GM18873 (cell line): ENCODE measurements around the gene WIPF3.

Experiments used
- ATAC-seq: cut with Tn5 transposase; IDR thresholded peaks from one replicate; pipeline ENCODE4 v1.9.1; 2021; ENCODE audit warnings: mild to moderate bottlenecking, moderate library complexity, moderate number of reproducible peaks; ENCODE audit not compliant: unreplicated experiment, low FRiP score

WIPF3 gene

GRCh38 chr7:29808075-29808801 is 1.9 kb downstream of the WIPF3 start:
- no peak for ATAC-seq

GRCh38 chr7:29809533-29810155 is 3.3 kb downstream of the WIPF3 start:
- ATAC-seq, result no peak

GRCh38 chr7:29810297-29810696 is 4.0 kb downstream of the WIPF3 start:
- ATAC-seq, result no peak

- no peak for ATAC-seq
Measured at GRCh38 chr7:29810813-29811482, 4.6 kb downstream of the WIPF3 start.

GRCh38 chr7:29811586-29811985 is 5.3 kb downstream of the WIPF3 start:
- no peak for ATAC-seq

- no peak for ATAC-seq
Measured at GRCh38 chr7:29812185-29812876, 6.0 kb downstream of the WIPF3 start.

- ATAC-seq, result no peak
Measured at GRCh38 chr7:29815181-29816105, 9.1 kb downstream of the WIPF3 start.

- ATAC-seq, result no peak
Measured at GRCh38 chr7:29818308-29818707, 12.0 kb downstream of the WIPF3 start.

- peak; percentile 87 for ATAC-seq
Measured at GRCh38 chr7:29825775-29826529, 19.6 kb downstream of the WIPF3 start.

GRCh38 chr7:29826530-29826822 is 20.2 kb downstream of the WIPF3 start:
- no peak for ATAC-seq

GRCh38 chr7:29826904-29827303 is 20.6 kb downstream of the WIPF3 start:
- no peak for ATAC-seq

- no peak for ATAC-seq
Measured at GRCh38 chr7:29831705-29832104, 25.4 kb downstream of the WIPF3 start.

- no peak for ATAC-seq
Measured at GRCh38 chr7:29833929-29834328, 27.6 kb downstream of the WIPF3 start.

- ATAC-seq, result no peak
Measured at GRCh38 chr7:29835718-29836117, 29.4 kb downstream of the WIPF3 start.

GRCh38 chr7:29839302-29839701 is 33.0 kb downstream of the WIPF3 start:
- ATAC-seq, result no peak

GRCh38 chr7:29839921-29840320 is 33.6 kb downstream of the WIPF3 start:
- no peak for ATAC-seq

- ATAC-seq, result no peak
Measured at GRCh38 chr7:29840701-29841100, 34.4 kb downstream of the WIPF3 start.

- ATAC-seq, result no peak
Measured at GRCh38 chr7:29841926-29842701, 35.8 kb downstream of the WIPF3 start.

- ATAC-seq, result no peak
Measured at GRCh38 chr7:29843093-29843492, 36.8 kb downstream of the WIPF3 start.
